Right kidney (tissue), 1 donor: ENCODE results near the gene CERK.
"Not testable (repeated sequence)": the region's sequence is repeated elsewhere in the genome, so short reads cannot be mapped to it uniquely, and the experiment has no call there.

ENCODE experiments used
- DNase-seq: peaks from one replicate; pipeline ENCODE4 v3.0.0-alpha.2; 2016

CERK gene

GRCh38 chr22:46649141-46650077 is 88.6 kb downstream of the CERK start:
- DNase-seq, result no peak

DNA sequence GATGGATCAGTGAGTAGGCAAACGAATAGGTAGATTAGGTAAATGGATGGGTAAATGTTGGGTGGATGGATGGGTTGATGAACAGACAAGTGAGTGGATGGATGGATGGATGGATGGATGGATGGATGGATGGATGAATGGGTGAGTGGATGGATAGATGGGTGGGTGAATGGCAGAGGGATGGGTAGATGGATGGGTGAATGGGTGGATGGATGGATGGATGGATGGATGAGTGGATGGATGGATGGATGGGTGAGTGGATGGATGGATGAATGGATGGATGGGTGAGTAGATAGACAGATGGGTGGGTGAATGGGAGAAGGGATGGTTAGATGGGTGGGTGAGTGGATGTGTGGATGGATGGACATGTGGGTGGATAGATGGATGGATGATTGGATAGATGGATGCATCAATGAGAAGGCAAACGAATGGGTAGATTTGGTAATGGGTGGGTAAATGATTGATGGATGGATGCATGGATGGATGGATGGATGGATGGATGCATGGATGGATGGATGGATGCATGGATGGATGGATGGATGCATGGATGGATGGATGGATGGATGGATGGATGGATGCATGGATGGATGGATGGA is 89.7 kb downstream of the CERK start:
- not testable (repeated sequence) for DNase-seq

GRCh38 chr22:46646531-46647215 is 91.4 kb downstream of the CERK start:
- DNase-seq, result no peak

DNA sequence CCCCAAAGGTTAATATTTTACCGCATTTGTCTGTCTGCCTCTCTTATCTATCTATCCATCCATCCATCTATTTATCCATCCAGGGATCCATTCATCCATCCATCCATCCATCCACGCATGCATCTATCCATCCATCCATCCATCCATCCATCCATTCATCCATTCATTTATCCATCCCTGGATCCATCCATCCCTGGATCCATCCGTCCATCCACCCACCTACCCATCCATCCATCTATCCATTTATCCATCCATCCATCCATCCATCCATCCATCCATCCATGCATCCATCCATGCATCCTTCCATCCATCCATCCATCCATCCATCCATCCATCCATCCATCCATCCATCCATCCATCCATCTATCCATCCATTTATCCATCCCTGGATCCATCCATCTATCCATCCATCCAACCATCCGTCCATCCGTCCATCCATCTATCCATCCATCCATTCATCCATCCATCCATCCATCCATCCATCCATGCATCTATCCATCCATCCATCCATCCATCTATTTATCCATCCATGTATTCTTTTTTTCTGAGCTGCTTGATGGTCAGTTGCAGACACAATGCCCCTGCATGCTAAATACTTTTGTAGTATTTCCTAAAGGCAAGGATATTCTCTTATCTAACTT is 95.1 kb downstream of the CERK start:
- DNase-seq, result not testable (repeated sequence)

DNA sequence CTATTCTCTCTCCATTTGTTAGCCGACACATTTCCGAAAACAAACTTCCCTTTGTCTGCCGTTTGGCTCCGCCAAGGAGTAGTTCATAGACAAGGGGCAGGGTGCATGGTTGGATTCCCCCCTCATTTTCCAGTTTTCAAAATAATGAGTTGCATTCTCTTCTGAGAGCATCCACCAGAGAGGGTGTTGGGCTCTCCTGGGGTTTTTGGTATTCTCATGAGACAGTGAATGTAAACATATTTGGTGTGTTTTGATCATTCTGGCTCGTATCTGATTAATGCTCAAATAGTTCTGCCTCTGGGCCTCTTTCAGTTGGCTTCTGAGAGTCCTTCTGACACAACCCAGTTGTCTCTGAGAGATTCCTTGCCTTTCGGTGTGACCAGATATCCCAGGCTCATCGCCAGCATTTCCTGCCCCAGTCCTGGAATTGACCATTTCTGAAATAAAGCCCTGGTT is 96.2 kb downstream of the CERK start:
- no peak for DNase-seq

- DNase-seq, result no peak
Observed at GRCh38 chr22:46640293-46641055, 97.6 kb downstream of the CERK start.

GRCh38 chr22:46639843-46640242 is 98.2 kb downstream of the CERK start:
- no peak for DNase-seq

- no peak for DNase-seq
Observed at GRCh38 chr22:46638601-46639431, 99.2 kb downstream of the CERK start.

- no peak for DNase-seq
Observed at GRCh38 chr22:46637711-46638600, 100.1 kb downstream of the CERK start.

DNA sequence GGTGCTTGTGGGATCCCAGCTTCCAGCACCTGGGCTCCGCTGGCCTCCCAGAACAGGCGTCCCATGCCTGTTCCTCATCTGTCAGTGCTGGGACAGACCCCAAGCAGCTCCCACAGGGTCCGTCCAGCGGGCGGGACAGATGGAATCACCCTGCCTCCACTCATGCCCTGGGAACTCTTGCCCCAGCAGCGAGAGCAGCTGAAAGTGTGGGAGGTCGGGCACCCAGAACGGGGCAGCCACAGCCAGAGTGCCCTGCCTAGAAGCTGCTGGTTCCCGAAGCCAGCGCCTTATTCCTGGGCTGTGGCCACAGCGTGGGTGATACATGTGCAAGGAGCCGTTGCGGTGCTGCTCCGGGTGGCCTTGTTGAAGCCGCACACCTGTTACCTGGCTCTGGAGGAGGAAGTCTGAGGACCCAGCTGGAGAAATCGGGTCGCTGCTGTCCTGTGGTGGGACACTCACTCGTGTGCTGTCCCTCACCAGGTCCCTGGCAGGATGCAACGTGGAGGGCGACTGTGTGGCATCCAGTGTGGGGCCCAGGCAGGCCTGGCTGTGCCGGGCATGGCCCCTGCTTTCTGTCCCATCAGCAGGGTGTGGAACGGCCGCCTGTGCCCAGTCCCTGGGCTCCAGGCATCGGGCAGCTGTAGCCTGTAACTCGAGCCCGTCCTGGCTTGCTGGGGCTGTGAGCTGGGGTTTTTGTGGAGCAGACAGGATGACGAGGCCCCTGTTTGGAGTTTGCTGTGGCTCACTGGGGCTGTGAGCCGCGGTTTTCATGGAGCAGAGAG is 101.6 kb downstream of the CERK start:
- no peak for DNase-seq

DNA sequence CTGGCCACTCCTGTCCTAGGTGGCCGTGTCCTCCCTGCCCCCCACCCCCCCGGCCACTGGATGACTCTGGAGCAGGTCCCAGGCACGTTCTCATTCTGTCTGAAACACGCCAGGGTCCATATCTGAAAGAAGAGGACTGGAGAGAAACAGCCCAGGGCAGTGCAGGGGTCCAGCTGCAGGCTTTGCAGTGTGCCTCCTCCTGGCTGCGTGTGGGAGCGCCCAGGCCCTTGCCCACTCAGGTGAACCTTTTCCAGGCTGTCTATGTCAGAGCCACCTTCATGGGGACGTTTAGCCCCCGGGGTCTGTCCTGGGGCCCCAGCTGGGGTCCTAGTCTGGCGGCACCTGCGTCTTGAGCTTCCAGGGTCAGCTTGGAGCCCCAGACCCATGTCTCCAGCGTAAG is 102.3 kb downstream of the CERK start:
- DNase-seq, result no peak

DNA sequence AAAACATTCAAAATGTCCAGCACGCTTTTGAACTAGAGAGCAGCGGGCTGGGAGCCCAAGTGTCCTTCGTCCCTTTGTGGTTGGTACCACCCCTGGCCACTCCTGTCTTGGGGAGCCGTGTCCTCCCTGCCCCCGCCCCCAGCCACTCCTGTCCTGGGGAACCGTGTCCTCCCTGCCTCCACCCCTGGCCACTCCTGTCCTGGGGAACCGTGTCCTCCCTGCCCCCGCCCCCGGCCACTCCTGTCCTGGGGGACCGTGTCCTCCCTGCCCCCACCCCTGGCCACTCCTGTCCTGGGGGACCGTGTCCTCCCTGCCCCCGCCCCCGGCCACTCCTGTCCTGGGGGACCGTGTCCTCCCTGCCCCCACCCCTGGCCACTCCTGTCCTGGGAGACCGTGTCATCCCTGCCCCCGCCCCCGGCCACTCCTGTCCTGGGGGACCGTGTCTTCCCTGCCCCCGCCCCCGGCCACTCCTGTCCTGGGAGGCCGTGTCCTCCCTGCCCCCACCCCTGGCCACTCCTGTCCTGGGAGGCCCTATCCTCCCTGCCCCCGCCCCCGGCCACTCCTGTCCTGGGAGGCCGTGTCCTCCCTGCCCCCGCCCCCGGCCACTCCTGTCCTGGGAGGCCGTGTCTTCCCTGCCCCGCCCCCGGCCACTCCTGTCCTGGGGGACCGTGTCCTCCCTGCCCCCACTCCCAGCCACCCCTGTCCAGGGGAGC is 102.9 kb downstream of the CERK start:
- DNase-seq, result not testable (repeated sequence)
